Heart left ventricle (tissue), 16 donors: ENCODE measurements around the gene MAP3K15. TPM values are rescaled to one million over a fixed set of nuclear protein-coding genes. Genes with fewer than 3 reads are reported as not detected.

Source experiments
- ATAC-seq, 4 donors: fragments of 200-7000 bp; cut with Tn5 transposase; one replicate each; pipeline ENCODE4 v1.9.1; 2020 to 2022; ENCODE audit warnings: moderate library complexity in 4 of 4, mild to moderate bottlenecking in 3 of 4, moderate number of reproducible peaks in 1 of 4
- DNase-seq, 5 donors: peaks; one replicate each; pipeline ENCODE4 v3.0.0-alpha.2; 2020
- H3K27ac ChIP-seq, 12 donors: fragments of 200-600 bp; sonication (generic) in 4 of 12; one replicate each; pipeline versions ENCODE4 v1.5.0 to v1.8.0; 2016 to 2022; ENCODE audit warnings: mild to moderate bottlenecking in 2 of 12
- H3K27me3 ChIP-seq, 9 donors: fragments of 200-600 bp; sonication (generic) in 2 of 9; one replicate each; pipeline versions ENCODE4 v1.5.1 to v1.8.0; 2016 to 2022; ENCODE audit warnings: mild to moderate bottlenecking in 3 of 9
- H3K36me3 ChIP-seq, 9 donors: fragments of 200-600 bp; sonication (generic) in 2 of 9; one replicate each; pipeline versions ENCODE4 v1.5.0 to v1.8.0; 2018 to 2022; ENCODE audit warnings: mild to moderate bottlenecking in 2 of 9
- H3K4me1 ChIP-seq, 12 donors: fragments of 200-600 bp; sonication (generic) in 4 of 12; one replicate each; pipeline versions ENCODE4 v1.5.0 to v1.8.0; 2016 to 2022; ENCODE audit warnings: mild to moderate bottlenecking in 3 of 12
- H3K4me3 ChIP-seq, 12 donors: fragments of 200-600 bp; sonication (generic) in 4 of 12; one replicate each; pipeline versions ENCODE4 v1.5.0 to v1.8.0; 2017 to 2022; ENCODE audit warnings: mild to moderate bottlenecking in 9 of 12, moderate library complexity in 4 of 12
- H3K9me3 ChIP-seq, 12 donors: fragments of 200-600 bp; sonication (generic) in 4 of 12; one replicate each; pipeline versions ENCODE4 v1.5.0 to v1.8.0; 2016 to 2022; ENCODE audit warnings: mild to moderate bottlenecking in 1 of 12
- POLR2A ChIP-seq, 2 donors: fragments of 450-650 bp; IDR thresholded peaks; one replicate each; pipeline ENCODE4 v1.6.1; 2017; ENCODE audit warnings: antibody characterized with exemption in 2 of 2, mild to moderate bottlenecking in 2 of 2, moderate library complexity in 2 of 2
- WGBS, 4 donors: extraction: QIAGEN DNeasy Blood & Tissue Kit in 2 of 4; methylation state at CpG; one replicate each; pipeline versions ENCODE4 v1.1.5 to v1.1.7; 2013 to 2018; 5-methylcytosine and 5-hydroxymethylcytosine counted together
- intact Hi-C, 10 donors: fragments of 100-400 bp; cut with DNase I; formaldehyde crosslinking; loops; one replicate each; pipeline versions ENCODE4 v1.11.1 to v1.14.2; 2022
- polyA plus RNA-seq, 2 donors: library from polyadenylated mRNA; stranded (reverse); fragments of 200-250 nt; gene quantifications; one replicate each; pipeline ENCODE4 v1.2.3, GENCODE V29; 2013
- total RNA-seq, 9 donors: library from RNA; depleted of rRNA in 2 of 9; stranded (reverse); fragments of >200 nt in 2 of 9; fragmentation: NEBNext Ultra II Directional in 3 of 9; extraction: Animal tissue kit (Norgen Biotek cat#: 25700) in 3 of 9; gene quantifications; one replicate each; pipeline versions ENCODE4 v1.1.0 to v1.2.4, GENCODE V29; 2016 to 2023
- TF ChIP-seq, protein P1 (sequence below), 12 donors: fragments of 200-600 bp; sonication (generic) in 4 of 12; IDR thresholded peaks; one replicate each; pipeline versions ENCODE4 v1.5.0 to v1.8.0; 2018 to 2022; ENCODE audit warnings: antibody characterized with exemption in 12 of 12, mild to moderate bottlenecking in 5 of 12
- donor health status: ischemic (EF 13 %, LVEDD 7.1; RV severe dilation, severe dysfunction).
- donor health status: healthy with polysubstance abuse.
- donor health status: DM: no; HTN: yes; CAD: no.
- donor health status: DM: no; HTN: no; CAD: no.
- donor health status: ischemic (EF 25% LVEDD 6.9; RV normal size, moderate dysfunction).
- donor health status: ischemic (EF 25% LVEDD 5.7; RV mildly dilated, moderate dysfunction).
- donor health status: healthy.
- donor health status: DM: yes; HTN: yes; CAD: no.
- donor health status: ischemic (EF 35%, LVEDD 5.7; RV mildly dilated, moderate dysfunction).
- donor health status: nonischemic (EF 11% LVEDD 7.7; RV severe dilation, severe dysfunction).
- donor health status: DM: yes; HTN: yes; CAD: no.
- donor health status: PGD.
- donor health status: ischemic (EF 29% LVEDD 5.4; RV normal size, mild dysfunction).
- donor health status: nonischemic (EF 23%, LVEDD 6.1; RV moderate dilation, normal function).

The MAP3K15 gene
- total and polyA plus RNA-seq, 11 donors, result 0.09 to 0.15 (median 0.13) TPM; not detected in 7

DNA sequence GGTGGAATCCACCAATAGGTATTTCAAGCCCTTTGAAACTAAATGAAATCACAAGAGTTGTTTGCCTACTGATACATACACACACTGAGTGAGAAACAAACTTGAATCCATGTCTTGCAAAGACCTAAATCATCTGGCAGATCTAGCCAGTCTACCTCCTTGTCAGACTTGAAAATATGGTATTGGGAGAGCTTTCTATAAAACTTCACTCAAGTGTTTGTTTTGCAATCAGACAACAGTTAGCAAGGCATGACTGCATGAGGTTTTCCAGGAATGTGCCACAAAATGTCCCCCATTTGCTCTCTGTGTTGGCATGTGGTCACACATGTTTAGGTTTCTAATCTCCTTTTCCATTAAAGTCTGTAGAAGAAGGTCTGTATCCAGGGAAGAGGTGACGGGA is 52.4 kb downstream of the MAP3K15 start:
- Histone ChIP-seq H3K27ac (no peak overlapping the region), H3K4me1 (no peaks in the 10 kb centered on the region), H3K9me3 (no peaks in the 10 kb centered on the region), H3K27me3 (peaks cover 0 to 11% (median 0%) of the 10 kb centered on the region in 9 donors), H3K4me3 (no peak overlapping the region), H3K36me3 (no peaks in the 10 kb centered on the region)
- intact Hi-C loops, result no loop called here
- no peak for ATAC-seq
- WGBS, 4 donors, result 79 to 94% (median 86%) methylated on average over 1 of the region's 1 CpG
- no peak for DNase-seq
- TF ChIP-seq POLR2A (IDR thresholded peaks at IDR 0.05), result no peak
- TF ChIP-seq, protein P1, sequence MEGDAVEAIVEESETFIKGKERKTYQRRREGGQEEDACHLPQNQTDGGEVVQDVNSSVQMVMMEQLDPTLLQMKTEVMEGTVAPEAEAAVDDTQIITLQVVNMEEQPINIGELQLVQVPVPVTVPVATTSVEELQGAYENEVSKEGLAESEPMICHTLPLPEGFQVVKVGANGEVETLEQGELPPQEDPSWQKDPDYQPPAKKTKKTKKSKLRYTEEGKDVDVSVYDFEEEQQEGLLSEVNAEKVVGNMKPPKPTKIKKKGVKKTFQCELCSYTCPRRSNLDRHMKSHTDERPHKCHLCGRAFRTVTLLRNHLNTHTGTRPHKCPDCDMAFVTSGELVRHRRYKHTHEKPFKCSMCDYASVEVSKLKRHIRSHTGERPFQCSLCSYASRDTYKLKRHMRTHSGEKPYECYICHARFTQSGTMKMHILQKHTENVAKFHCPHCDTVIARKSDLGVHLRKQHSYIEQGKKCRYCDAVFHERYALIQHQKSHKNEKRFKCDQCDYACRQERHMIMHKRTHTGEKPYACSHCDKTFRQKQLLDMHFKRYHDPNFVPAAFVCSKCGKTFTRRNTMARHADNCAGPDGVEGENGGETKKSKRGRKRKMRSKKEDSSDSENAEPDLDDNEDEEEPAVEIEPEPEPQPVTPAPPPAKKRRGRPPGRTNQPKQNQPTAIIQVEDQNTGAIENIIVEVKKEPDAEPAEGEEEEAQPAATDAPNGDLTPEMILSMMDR (IDR thresholded peaks at IDR 0.05), result no peak

DNA sequence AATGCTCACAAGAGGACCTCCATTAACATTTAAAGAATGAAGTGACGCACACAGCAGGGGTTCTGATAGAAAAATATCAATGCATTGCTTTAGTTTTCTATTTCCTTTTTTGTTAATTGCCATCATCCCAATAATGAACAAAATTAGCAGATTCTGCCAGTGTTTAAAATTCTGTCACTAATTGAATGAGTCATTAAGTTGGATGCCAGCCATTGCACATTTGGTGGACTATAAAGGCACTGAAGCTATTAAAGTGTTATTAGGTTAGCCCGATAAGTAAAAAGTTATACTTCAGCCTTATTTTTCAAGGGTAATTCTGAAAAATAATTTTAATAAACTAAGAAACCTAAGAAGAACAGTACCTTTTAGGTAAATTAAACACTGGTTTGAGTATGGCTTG is 53.1 kb downstream of the MAP3K15 start:
- TF ChIP-seq POLR2A (IDR thresholded peaks at IDR 0.05), result no peak
- TF ChIP-seq, protein P1 (IDR thresholded peaks at IDR 0.05), result no peak
- intact Hi-C loops, result no loop called here
- WGBS, 4 donors, result 83 to 93% (median 92%) methylated on average over 2 of the region's 2 CpGs

DNA sequence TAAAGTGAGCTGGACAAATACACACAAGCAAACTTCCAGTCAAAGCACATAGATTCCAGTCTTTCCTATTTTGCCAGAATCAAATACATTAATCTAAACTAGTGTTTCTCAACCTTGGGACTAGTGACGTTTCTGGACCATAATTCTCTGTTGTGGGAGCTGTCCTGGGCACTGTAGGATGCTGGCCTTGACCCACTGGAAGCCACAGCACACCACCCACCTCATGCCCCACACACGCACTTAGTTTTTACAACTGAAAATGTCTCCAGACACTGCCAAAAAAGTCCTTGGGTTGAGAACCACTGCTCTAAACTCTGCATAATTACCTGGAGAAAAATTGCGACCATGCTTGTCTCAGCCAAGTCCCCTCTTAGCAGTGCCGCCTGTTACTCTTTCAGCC is 57.6 kb downstream of the MAP3K15 start:
- no peak for ATAC-seq
- 72 to 91% (median 78%) methylated on average over 4 of the region's 4 CpGs for WGBS, 4 donors
- Histone ChIP-seq H3K27ac (no peak overlapping the region), H3K4me1 (no peaks in the 10 kb centered on the region), H3K4me3 (no peak overlapping the region), H3K27me3 (peaks cover 0 to 3% (median 0%) of the 10 kb centered on the region in 9 donors), H3K9me3 (no peaks in the 10 kb centered on the region), H3K36me3 (no peaks in the 10 kb centered on the region)
- intact Hi-C loops, result no loop called here
- DNase-seq, result no peak
- TF ChIP-seq POLR2A (IDR thresholded peaks at IDR 0.05), result no peak
- TF ChIP-seq, protein P1 (IDR thresholded peaks at IDR 0.05), result no peak

More for the DNA sequence above, 53.1 kb downstream of the MAP3K15 start:
- H3K4me1 ChIP-seq, result no peaks in the 10 kb centered on the region
- H3K27me3 ChIP-seq, result peaks cover 0 to 11% (median 0%) of the 10 kb centered on the region in 9 donors
- no peak overlapping the region for H3K4me3 ChIP-seq
- no peak for ATAC-seq
- no peaks in the 10 kb centered on the region for H3K36me3 ChIP-seq
- no peak overlapping the region for H3K27ac ChIP-seq
- no peaks in the 10 kb centered on the region for H3K9me3 ChIP-seq
- no peak for DNase-seq

DNA sequence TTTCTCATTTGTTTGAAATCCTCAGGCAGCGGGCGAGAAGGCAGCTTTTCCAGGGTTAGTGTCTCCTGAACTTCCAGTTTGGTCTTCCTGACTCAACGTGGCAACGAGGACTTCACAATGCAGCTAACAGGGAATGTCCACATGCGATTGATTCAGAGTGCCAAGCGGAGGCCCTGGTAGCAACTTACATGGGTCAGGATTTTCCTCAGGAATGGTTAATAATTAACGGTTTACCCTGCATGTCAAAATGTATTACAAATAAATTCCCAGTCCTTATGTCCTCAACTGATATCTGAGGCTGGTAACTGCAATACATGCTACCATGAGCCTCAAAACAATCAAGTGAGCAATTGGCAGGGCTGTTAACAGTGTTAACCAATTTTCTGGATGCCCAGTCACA is 67.2 kb downstream of the MAP3K15 start:
- Histone ChIP-seq H3K27me3 (peaks cover 0 to 4% (median 0%) of the 10 kb centered on the region in 9 donors), H3K36me3 (no peaks in the 10 kb centered on the region), H3K4me1 (no peaks in the 10 kb centered on the region), H3K27ac (no peak overlapping the region), H3K9me3 (no peaks in the 10 kb centered on the region), H3K4me3 (no peak overlapping the region)
- ATAC-seq (no peak), DNase-seq (no peak)
- 66 to 76% (median 72%) methylated on average over 7 of the region's 7 CpGs for WGBS, 4 donors
- TF ChIP-seq POLR2A (IDR thresholded peaks at IDR 0.05), result no peak
- TF ChIP-seq, protein P1 (IDR thresholded peaks at IDR 0.05), result no peak
- intact Hi-C loops, result no loop called here
